HG03196 (cell line): ENCODE data around the gene MKRN2OS.

Source experiments
- ATAC-seq: cut with Tn5 transposase; IDR thresholded peaks from one replicate; pipeline ENCODE4 v1.9.1; 2021; ENCODE audit not compliant: unreplicated experiment

Gene MKRN2OS

GRCh38 chr3:12545473-12545791 is at the start of gene MKRN2OS:
Gene MKRN2OS (minus strand): TSS chr3:12545499. CDS start chr3:12545464, 35 bp downstream.
- no peak for ATAC-seq

GRCh38 chr3:12593473-12593872 is 48.2 kb upstream of the MKRN2OS start:
- ATAC-seq: no peak

GRCh38 chr3:12591997-12592715 is 46.9 kb upstream of the MKRN2OS start:
- ATAC-seq: no peak

- ATAC-seq: no peak
Observed at GRCh38 chr3:12591456-12591855, 46.2 kb upstream of the MKRN2OS start.

GRCh38 chr3:12590096-12590495 is 44.8 kb upstream of the MKRN2OS start:
- no peak for ATAC-seq

- ATAC-seq: no peak
Observed at GRCh38 chr3:12588039-12589009, 43.0 kb upstream of the MKRN2OS start.

GRCh38 chr3:12586403-12586802 is 41.1 kb upstream of the MKRN2OS start:
- ATAC-seq: no peak

GRCh38 chr3:12585970-12586369 is 40.7 kb upstream of the MKRN2OS start:
- no peak for ATAC-seq

- no peak for ATAC-seq
Observed at GRCh38 chr3:12585181-12585580, 39.9 kb upstream of the MKRN2OS start.

- no peak for ATAC-seq
Observed at GRCh38 chr3:12584083-12584482, 38.8 kb upstream of the MKRN2OS start.

GRCh38 chr3:12583280-12583679 is 38.0 kb upstream of the MKRN2OS start:
- ATAC-seq: no peak

- ATAC-seq: no peak
Observed at GRCh38 chr3:12582730-12583129, 37.4 kb upstream of the MKRN2OS start.

GRCh38 chr3:12579905-12580304 is 34.6 kb upstream of the MKRN2OS start:
- no peak for ATAC-seq

GRCh38 chr3:12579456-12579855 is 34.2 kb upstream of the MKRN2OS start:
- ATAC-seq: no peak

- no peak for ATAC-seq
Observed at GRCh38 chr3:12578742-12579141, 33.4 kb upstream of the MKRN2OS start.

GRCh38 chr3:12577379-12577778 is 32.1 kb upstream of the MKRN2OS start:
- no peak for ATAC-seq

- ATAC-seq: no peak
Observed at GRCh38 chr3:12574661-12575060, 29.4 kb upstream of the MKRN2OS start.

GRCh38 chr3:12574131-12574530 is 28.8 kb upstream of the MKRN2OS start:
- ATAC-seq: no peak

- no peak for ATAC-seq
Observed at GRCh38 chr3:12571986-12572385, 26.7 kb upstream of the MKRN2OS start.

- ATAC-seq: no peak
Observed at GRCh38 chr3:12569836-12570235, 24.5 kb upstream of the MKRN2OS start.

GRCh38 chr3:12568747-12569146 is 23.4 kb upstream of the MKRN2OS start:
- ATAC-seq: no peak

- no peak for ATAC-seq
Observed at GRCh38 chr3:12566976-12567375, 21.7 kb upstream of the MKRN2OS start.
